HEK293T (cell line): ENCODE data around the gene PI4KA.
"Not testable (repeated sequence)": the region's sequence is repeated elsewhere in the genome, so short reads cannot be mapped to it uniquely, and the experiment has no call there.

Source experiments
- ARNT ChIP-seq: fragments of 450-650 bp; IDR thresholded peaks from 2 replicates; pipeline ENCODE4 v1.6.1; 2017; ENCODE audit warnings: mild to moderate bottlenecking
- BHLHE40 ChIP-seq: fragments of 450-650 bp; IDR thresholded peaks from 2 replicates; pipeline ENCODE4 v1.6.1; 2016; ENCODE audit warnings: mild to moderate bottlenecking, moderate library complexity, borderline replicate concordance
- FOXA1 ChIP-seq: fragments of 450-650 bp; IDR thresholded peaks from 2 replicates; pipeline ENCODE4 v1.6.1; 2016; ENCODE audit warnings: mild to moderate bottlenecking
- FOXK2 ChIP-seq: fragments of 450-650 bp; IDR thresholded peaks from 2 replicates; pipeline ENCODE4 v1.6.1; 2016; ENCODE audit warnings: mild to moderate bottlenecking
- FOXM1 ChIP-seq: fragments of 450-650 bp; IDR thresholded peaks from 2 replicates; pipeline ENCODE4 v1.6.1; 2017; ENCODE audit warnings: mild to moderate bottlenecking, borderline replicate concordance
- L3MBTL2 ChIP-seq: fragments of 450-650 bp; conservative IDR thresholded peaks from 2 replicates; pipeline ENCODE4 v1.6.1; 2016; ENCODE audit warnings: mild to moderate bottlenecking
- LEF1 ChIP-seq: fragments of 450-650 bp; IDR thresholded peaks from 2 replicates; pipeline ENCODE4 v1.6.1; 2017; ENCODE audit warnings: mild to moderate bottlenecking, borderline replicate concordance
- PKNOX1 ChIP-seq: fragments of 450-650 bp; IDR thresholded peaks from 2 replicates; pipeline ENCODE4 v1.6.1; 2016
- SP1 ChIP-seq: fragments of 450-650 bp; IDR thresholded peaks from 2 replicates; pipeline ENCODE4 v1.6.1; 2017
- SUZ12 ChIP-seq: fragments of 450-650 bp; IDR thresholded peaks from 2 replicates; pipeline ENCODE4 v1.6.1; 2016; ENCODE audit warnings: mild to moderate bottlenecking
- TARDBP ChIP-seq: fragments of 450-650 bp; IDR thresholded peaks from 2 replicates; pipeline ENCODE4 v1.6.1; 2016
- ZNF384 ChIP-seq: fragments of 450-650 bp; IDR thresholded peaks from 2 replicates; pipeline ENCODE4 v1.6.1; 2016

GRCh38 chr22:20702546-20703413, 155.8 kb downstream of the PI4KA start:
- TF ChIP-seq FOXA1, ARNT, SP1, FOXM1, PKNOX1, LEF1, ZNF384, TARDBP, L3MBTL2, BHLHE40, SUZ12, FOXK2: not testable (repeated sequence)
